Panc1 (cell line): Measurements from ENCODE around the gene PLAAT1.

ENCODE experiments used
- SIN3A ChIP-seq: IDR thresholded peaks from 2 replicates; pipeline ENCODE4 v1.6.1; 2012; ENCODE audit warnings: low read depth, mild to moderate bottlenecking, low read length, moderate library complexity, borderline replicate concordance; ENCODE audit not compliant: insufficient read depth
- TF ChIP-seq, protein P1 (sequence below): fragments of 450-650 bp; IDR thresholded peaks from 2 replicates; pipeline ENCODE4 v1.5.1; 2017; ENCODE audit warnings: mild to moderate bottlenecking
- TF ChIP-seq, protein P2 (sequence below), 2 experiments: IDR thresholded peaks; 2 replicates each; pipeline ENCODE4 v1.6.1; 2011 to 2012; ENCODE audit warnings: low read depth in 2 of 2, control low read depth in 1 of 2, low read length in 1 of 2, mild to moderate bottlenecking in 1 of 2, moderate library complexity in 1 of 2; ENCODE audit not compliant: insufficient read depth in 1 of 2

DNA sequence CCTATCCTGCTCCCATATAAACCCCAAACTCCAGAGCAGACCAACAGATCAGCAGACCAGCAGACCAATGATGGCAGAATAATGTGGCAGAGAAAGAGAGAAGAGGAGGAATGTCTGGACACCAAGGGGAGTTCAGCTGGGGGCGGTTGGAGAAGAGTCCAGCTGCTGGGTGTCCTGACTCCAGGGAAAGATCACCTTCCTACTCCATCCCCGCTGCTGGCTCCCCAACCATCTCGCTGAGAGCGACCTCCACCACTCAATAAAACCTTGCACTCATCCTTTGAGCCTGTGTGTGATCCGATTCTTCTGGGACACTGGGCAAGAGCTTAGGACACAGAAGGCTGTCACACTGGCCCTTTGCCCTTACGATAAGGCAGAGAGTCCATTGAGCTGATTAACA lies 12.8 kb upstream of the PLAAT1 start:
- TF ChIP-seq, protein P1, sequence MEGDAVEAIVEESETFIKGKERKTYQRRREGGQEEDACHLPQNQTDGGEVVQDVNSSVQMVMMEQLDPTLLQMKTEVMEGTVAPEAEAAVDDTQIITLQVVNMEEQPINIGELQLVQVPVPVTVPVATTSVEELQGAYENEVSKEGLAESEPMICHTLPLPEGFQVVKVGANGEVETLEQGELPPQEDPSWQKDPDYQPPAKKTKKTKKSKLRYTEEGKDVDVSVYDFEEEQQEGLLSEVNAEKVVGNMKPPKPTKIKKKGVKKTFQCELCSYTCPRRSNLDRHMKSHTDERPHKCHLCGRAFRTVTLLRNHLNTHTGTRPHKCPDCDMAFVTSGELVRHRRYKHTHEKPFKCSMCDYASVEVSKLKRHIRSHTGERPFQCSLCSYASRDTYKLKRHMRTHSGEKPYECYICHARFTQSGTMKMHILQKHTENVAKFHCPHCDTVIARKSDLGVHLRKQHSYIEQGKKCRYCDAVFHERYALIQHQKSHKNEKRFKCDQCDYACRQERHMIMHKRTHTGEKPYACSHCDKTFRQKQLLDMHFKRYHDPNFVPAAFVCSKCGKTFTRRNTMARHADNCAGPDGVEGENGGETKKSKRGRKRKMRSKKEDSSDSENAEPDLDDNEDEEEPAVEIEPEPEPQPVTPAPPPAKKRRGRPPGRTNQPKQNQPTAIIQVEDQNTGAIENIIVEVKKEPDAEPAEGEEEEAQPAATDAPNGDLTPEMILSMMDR: no peak
- TF ChIP-seq SIN3A: no peak
- TF ChIP-seq, protein P2, sequence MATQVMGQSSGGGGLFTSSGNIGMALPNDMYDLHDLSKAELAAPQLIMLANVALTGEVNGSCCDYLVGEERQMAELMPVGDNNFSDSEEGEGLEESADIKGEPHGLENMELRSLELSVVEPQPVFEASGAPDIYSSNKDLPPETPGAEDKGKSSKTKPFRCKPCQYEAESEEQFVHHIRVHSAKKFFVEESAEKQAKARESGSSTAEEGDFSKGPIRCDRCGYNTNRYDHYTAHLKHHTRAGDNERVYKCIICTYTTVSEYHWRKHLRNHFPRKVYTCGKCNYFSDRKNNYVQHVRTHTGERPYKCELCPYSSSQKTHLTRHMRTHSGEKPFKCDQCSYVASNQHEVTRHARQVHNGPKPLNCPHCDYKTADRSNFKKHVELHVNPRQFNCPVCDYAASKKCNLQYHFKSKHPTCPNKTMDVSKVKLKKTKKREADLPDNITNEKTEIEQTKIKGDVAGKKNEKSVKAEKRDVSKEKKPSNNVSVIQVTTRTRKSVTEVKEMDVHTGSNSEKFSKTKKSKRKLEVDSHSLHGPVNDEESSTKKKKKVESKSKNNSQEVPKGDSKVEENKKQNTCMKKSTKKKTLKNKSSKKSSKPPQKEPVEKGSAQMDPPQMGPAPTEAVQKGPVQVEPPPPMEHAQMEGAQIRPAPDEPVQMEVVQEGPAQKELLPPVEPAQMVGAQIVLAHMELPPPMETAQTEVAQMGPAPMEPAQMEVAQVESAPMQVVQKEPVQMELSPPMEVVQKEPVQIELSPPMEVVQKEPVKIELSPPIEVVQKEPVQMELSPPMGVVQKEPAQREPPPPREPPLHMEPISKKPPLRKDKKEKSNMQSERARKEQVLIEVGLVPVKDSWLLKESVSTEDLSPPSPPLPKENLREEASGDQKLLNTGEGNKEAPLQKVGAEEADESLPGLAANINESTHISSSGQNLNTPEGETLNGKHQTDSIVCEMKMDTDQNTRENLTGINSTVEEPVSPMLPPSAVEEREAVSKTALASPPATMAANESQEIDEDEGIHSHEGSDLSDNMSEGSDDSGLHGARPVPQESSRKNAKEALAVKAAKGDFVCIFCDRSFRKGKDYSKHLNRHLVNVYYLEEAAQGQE (IDR thresholded peaks at IDR 0.05; ENCODE audit: insufficient read depth in 1 of 2, low read depth in 2 of 2, low read length in 1 of 2): no peak
